Thyroid gland (tissue), 4 donors: ENCODE data around the gene MYO16. TPM values are rescaled to one million over a fixed set of nuclear protein-coding genes. Genes with fewer than 3 reads are reported as not detected.

ENCODE experiments used
- DNase-seq, 2 donors: peaks; one replicate each; pipeline ENCODE4 v3.0.0-alpha.2; 2019
- H3K27ac ChIP-seq, 3 donors: fragments of 200-600 bp; sonication (generic); 1 replicate in 2 of 3; 2 replicates in 1 of 3; pipeline ENCODE4 v1.5.1; 2016 to 2019; ENCODE audit warnings: mild to moderate bottlenecking in 1 of 3, moderate library complexity in 1 of 3
- H3K27me3 ChIP-seq: fragments of 200-600 bp; sonication (generic); one replicate; pipeline ENCODE4 v1.5.1; 2019
- H3K36me3 ChIP-seq, 2 donors: fragments of 200-600 bp; sonication (generic); one replicate each; pipeline ENCODE4 v1.5.1; 2016 to 2019
- H3K4me1 ChIP-seq, 2 donors: fragments of 200-600 bp; sonication (generic); one replicate each; pipeline ENCODE4 v1.5.1; 2017 to 2019
- H3K4me3 ChIP-seq, 3 donors: fragments of 200-600 bp; sonication (generic); replicated peaks in 1 of 3; 1 replicate in 2 of 3; 2 replicates in 1 of 3; pipeline ENCODE4 v1.5.1; 2016; ENCODE audit warnings: mild to moderate bottlenecking in 1 of 3
- H3K9me3 ChIP-seq: fragments of 200-600 bp; sonication (generic); one replicate; pipeline ENCODE4 v1.5.1; 2017
- POLR2A ChIP-seq, 2 donors: fragments of 450-650 bp; IDR thresholded peaks; one replicate each; pipeline ENCODE4 v1.6.1; 2017; ENCODE audit warnings: antibody characterized with exemption in 2 of 2, mild to moderate bottlenecking in 2 of 2, moderate library complexity in 1 of 2
- WGBS, 2 donors: methylation state at CpG; one replicate each; pipeline ENCODE4 v1.1.5; 2017; 5-methylcytosine and 5-hydroxymethylcytosine counted together
- intact Hi-C: fragments of 100-400 bp; cut with DNase I; formaldehyde crosslinking; loops from one replicate; pipeline ENCODE4 v1.15.1; 2023
- total RNA-seq, 4 donors: library from RNA; depleted of rRNA; stranded (reverse); fragments of >200 nt; gene quantifications; one replicate each; pipeline ENCODE4 v1.2.3, GENCODE V29; 2016
- TF ChIP-seq, protein P1 (sequence below), 6 experiments: fragments of 200-600 bp in 3 of 6; fragments of 450-650 bp in 3 of 6; sonication (generic) in 3 of 6; IDR thresholded peaks; one replicate each; pipeline ENCODE4 v1.5.1; 2016 to 2019; ENCODE audit warnings: antibody characterized with exemption in 6 of 6, mild to moderate bottlenecking in 2 of 6, inconsistent platforms in 1 of 6, moderate library complexity in 1 of 6

MYO16 gene
- total RNA-seq, 4 donors from 2014 or later, result 0.10 to 0.13 (median 0.13) TPM; not detected in 1

GRCh38 chr13:109233293-109233692 is 603.9 kb downstream of the MYO16 start:
- Histone ChIP-seq H3K27me3 (no peaks in the 10 kb centered on the region), H3K27ac (no peak overlapping the region), H3K4me1 (no peaks in the 10 kb centered on the region), H3K4me3 (no peak overlapping the region), H3K36me3 (no peaks in the 10 kb centered on the region), H3K9me3 (no peaks in the 10 kb centered on the region)
- no peak for DNase-seq
- WGBS, 2 donors, result 67 to 80% methylated on average over 5 of the region's 5 CpGs
- TF ChIP-seq, protein P1, sequence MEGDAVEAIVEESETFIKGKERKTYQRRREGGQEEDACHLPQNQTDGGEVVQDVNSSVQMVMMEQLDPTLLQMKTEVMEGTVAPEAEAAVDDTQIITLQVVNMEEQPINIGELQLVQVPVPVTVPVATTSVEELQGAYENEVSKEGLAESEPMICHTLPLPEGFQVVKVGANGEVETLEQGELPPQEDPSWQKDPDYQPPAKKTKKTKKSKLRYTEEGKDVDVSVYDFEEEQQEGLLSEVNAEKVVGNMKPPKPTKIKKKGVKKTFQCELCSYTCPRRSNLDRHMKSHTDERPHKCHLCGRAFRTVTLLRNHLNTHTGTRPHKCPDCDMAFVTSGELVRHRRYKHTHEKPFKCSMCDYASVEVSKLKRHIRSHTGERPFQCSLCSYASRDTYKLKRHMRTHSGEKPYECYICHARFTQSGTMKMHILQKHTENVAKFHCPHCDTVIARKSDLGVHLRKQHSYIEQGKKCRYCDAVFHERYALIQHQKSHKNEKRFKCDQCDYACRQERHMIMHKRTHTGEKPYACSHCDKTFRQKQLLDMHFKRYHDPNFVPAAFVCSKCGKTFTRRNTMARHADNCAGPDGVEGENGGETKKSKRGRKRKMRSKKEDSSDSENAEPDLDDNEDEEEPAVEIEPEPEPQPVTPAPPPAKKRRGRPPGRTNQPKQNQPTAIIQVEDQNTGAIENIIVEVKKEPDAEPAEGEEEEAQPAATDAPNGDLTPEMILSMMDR (IDR thresholded peaks at IDR 0.05), result no peak
- TF ChIP-seq POLR2A (IDR thresholded peaks at IDR 0.05), result no peak
- intact Hi-C loops, result no loop called here

DNA sequence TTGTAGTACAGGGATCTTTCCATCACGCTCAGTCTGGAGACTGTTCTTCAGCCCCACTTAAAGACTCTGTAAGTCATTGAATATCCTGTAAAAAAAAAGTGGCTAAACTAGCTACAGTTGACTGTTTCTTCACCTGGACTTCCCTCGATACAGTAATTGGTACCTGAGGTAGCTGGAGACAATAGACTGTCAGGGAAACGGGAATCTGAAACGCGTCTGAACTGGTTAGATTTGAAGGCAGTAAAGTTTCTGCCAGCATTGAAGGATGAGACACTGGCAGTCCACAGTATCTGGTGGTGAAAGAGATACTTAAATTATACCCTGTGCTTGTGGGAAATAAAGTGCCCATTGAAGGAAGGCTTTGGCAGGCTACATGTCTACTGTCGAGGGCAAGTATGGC is 606.5 kb downstream of the MYO16 start:
- intact Hi-C loops, result no loop called here
- Histone ChIP-seq H3K27me3 (no peaks in the 10 kb centered on the region), H3K9me3 (no peaks in the 10 kb centered on the region), H3K27ac (no peak overlapping the region), H3K36me3 (no peaks in the 10 kb centered on the region), H3K4me3 (no peak overlapping the region), H3K4me1 (no peaks in the 10 kb centered on the region)
- 71 to 77% methylated on average over 6 of the region's 6 CpGs for WGBS, 2 donors
- DNase-seq, result no peak
- TF ChIP-seq POLR2A (IDR thresholded peaks at IDR 0.05), result no peak
- TF ChIP-seq, protein P1 (IDR thresholded peaks at IDR 0.05), result no peak

DNA sequence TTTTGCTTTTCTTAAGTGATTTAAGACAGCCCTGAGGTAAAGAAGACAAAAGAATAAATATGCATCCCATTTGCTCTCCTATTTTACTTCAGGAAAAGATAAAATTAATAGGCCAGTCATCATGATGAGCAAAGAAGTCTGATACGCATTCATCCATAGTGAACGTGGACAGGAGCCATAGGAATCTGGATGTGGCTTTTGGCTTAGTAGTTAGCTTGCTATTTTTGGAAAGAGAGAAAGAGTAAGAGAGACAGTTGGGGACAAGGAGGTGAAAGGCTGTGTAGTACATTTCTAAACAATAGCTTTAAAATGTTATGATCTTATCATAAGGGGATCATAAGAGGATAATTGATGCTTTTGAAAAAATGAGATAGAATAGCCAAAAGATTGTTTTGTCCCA is 611.7 kb downstream of the MYO16 start:
- H3K27ac ChIP-seq, result no peak overlapping the region
- intact Hi-C loops, result no loop called here
- no peaks in the 10 kb centered on the region for H3K4me1 ChIP-seq
- DNase-seq, result no peak
- H3K36me3 ChIP-seq, result no peaks in the 10 kb centered on the region
- WGBS, 2 donors, result 88 to 90% methylated on average over 2 of the region's 2 CpGs
- no peaks in the 10 kb centered on the region for H3K27me3 ChIP-seq
- TF ChIP-seq, protein P1 (IDR thresholded peaks at IDR 0.05), result no peak
- no peak for TF ChIP-seq POLR2A (IDR thresholded peaks at IDR 0.05)
- H3K9me3 ChIP-seq, result no peaks in the 10 kb centered on the region
- H3K4me3 ChIP-seq, result no peak overlapping the region

- Histone ChIP-seq H3K4me3 (no peak overlapping the region), H3K36me3 (no peaks in the 10 kb centered on the region), H3K27me3 (no peaks in the 10 kb centered on the region), H3K4me1 (no peaks in the 10 kb centered on the region), H3K27ac (no peak overlapping the region), H3K9me3 (no peaks in the 10 kb centered on the region)
- no peak for DNase-seq
- no peak for TF ChIP-seq POLR2A (IDR thresholded peaks at IDR 0.05)
- TF ChIP-seq, protein P1 (IDR thresholded peaks at IDR 0.05), result no peak
- 35 to 40% methylated on average over 9 of the region's 9 CpGs for WGBS, 2 donors
- intact Hi-C loops, result no loop called here
Measured at GRCh38 chr13:109243311-109243951, 614.0 kb downstream of the MYO16 start.

DNA sequence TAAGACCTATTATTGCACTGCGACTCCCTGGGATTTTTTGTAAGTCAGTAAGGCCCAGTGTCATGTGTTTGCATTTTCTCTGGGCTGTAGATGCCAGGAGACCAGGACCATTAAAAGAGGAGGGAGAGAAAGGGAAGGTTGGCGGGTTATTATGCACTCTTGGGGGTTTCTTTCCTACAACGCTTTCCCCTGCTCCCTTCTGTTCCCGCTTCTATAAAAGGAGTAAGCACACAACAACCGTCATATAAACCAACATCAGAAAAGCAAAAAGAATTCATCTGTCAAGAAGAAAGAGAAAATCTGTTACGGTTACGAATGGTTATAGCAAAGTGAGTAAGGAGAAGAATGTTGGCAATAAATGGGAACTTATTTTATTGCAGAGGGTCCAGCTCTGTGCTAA is 615.2 kb downstream of the MYO16 start:
- Histone ChIP-seq H3K4me1 (no peaks in the 10 kb centered on the region), H3K9me3 (no peaks in the 10 kb centered on the region), H3K36me3 (no peaks in the 10 kb centered on the region), H3K4me3 (no peak overlapping the region), H3K27ac (no peak overlapping the region), H3K27me3 (no peaks in the 10 kb centered on the region)
- intact Hi-C loops, result no loop called here
- DNase-seq, result no peak
- WGBS, 2 donors, result 88 to 89% methylated on average over 7 of the region's 7 CpGs
- TF ChIP-seq, protein P1 (IDR thresholded peaks at IDR 0.05), result no peak
- no peak for TF ChIP-seq POLR2A (IDR thresholded peaks at IDR 0.05)
